GM18951 (cell line): ENCODE measurements around the gene ELK4.

Source experiments
- POLR2A ChIP-seq: IDR thresholded peaks from 4 replicates; pipeline ENCODE4 v1.6.1; 2011; ENCODE audit warnings: mild to moderate bottlenecking; ENCODE audit not compliant: insufficient read length, insufficient read depth; ENCODE audit errors: extremely low read depth
- in situ Hi-C: fragments of 300-500 bp; cut with MboI; formaldehyde crosslinking; loops from one replicate; pipeline ENCODE4 v1.12.0; 2022; ENCODE audit warnings: low sequenced_read_pairs, mixed read lengths, inconsistent platforms; ENCODE audit not compliant: unreplicated experiment

Gene ELK4

DNA sequence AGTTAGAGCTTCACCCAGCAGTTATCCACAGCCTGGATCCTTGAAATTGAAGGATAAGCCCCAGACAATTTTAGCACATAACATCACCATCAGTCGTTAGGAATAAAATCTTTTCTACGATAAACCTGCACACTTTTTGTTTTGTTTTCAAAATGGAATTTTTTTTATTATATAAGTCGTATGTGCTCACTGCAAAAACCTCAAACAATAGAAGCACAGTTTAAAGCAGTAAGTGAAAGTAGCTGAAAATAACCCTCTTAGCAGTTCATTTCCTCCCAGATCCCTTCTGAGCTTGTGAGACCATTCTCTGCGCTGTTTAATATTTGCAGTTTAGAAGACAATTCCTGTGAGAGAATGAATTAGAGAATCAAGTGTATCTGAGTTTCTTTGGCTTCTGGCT, 38.3 kb downstream of the ELK4 start:
- in situ Hi-C loops, result loop anchor here (10.0 kb wide), 1 partner anchor 121 kb away; no protein-coding TSS in a partner anchor
- TF ChIP-seq POLR2A, result no peak

DNA sequence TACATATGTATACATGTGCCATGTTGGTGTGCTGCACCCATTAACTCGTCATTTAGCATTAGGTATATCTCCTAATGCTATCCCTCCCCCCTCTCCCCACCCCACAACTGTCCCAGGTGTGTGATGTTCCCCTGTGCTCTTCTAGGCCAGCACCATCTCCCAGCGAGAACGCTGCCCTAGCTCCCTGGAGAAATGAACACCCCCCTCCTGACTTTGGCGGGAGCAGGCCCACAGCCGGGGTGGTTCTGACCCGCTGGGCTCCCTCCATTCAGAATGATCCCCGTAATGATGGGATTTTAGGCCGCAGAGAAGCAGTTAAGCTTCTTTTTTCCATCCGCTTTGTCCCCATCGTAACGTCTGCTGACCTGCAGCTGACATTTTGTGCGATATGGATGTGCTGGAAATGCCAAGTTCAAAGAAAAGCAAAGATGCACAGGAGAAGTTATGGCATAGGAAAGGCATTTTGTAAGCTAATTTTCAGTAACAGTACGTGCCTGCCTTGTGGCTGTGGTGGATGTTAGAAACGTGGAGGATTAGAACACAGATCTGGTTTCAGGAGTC, 39.3 kb downstream of the ELK4 start:
- in situ Hi-C loops, result loop anchor here (10.0 kb wide), 1 partner anchor 122 kb away; no protein-coding TSS in a partner anchor
- TF ChIP-seq POLR2A, result no peak

- in situ Hi-C loops, result loop anchor here (10.0 kb wide), 1 partner anchor 123 kb away; no protein-coding TSS in a partner anchor
- no peak for TF ChIP-seq POLR2A
Measured at GRCh38 chr1:205591522-205592351, 40.1 kb downstream of the ELK4 start.

- in situ Hi-C loops, result loop anchor here (10.0 kb wide), 1 partner anchor 124 kb away; no protein-coding TSS in a partner anchor
- TF ChIP-seq POLR2A, result no peak
Measured at GRCh38 chr1:205590777-205591513, 40.9 kb downstream of the ELK4 start.

DNA sequence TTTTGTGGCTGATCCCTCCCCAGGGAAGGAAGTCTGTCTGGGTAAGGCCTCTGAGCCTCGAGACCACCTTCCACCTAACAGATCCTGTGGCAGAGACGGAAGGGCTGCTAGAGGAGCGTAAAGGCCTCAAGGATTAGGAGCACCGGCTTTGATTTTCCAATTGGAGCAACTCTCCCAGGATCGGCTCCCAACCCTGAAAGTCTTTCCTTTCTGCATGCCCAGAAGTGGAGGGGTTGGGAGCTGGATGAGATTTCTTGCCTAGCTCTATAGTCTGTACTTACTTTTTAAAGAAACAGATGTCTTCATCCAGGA, 41.4 kb downstream of the ELK4 start:
- no peak for TF ChIP-seq POLR2A
- in situ Hi-C loops, result loop anchor here (10.0 kb wide), 1 partner anchor 124 kb away; no protein-coding TSS in a partner anchor

- in situ Hi-C loops, result loop anchor here (5.0 to 10.0 kb wide), 2 partner anchors 67 to 125 kb away; no protein-coding TSS in a partner anchor
Measured at GRCh38 chr1:205589618-205590456, 42.0 kb downstream of the ELK4 start.

DNA sequence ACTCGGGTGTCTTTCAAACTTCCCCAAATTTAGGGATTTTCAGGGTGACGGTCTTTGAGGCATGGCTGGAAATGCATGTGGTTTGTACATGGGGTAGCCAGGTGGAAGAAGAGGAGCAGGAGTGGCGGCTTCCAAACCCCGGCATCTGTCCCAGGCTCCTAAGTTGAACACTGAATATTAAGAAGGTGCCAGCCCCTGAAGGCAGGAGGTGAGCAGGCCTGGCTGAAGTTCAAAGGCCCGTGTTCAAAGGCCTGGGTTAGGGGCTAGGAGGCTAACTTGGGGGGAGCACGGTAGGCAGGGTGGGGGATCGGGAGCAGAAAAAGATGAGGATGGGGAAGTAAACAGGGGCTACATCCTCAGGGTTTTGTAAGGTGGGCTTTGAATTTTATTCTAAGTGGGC, 42.8 kb downstream of the ELK4 start:
- in situ Hi-C loops, result loop anchor here (5.0 kb wide), 1 partner anchor 68 kb away; no protein-coding TSS in a partner anchor
- no peak for TF ChIP-seq POLR2A

More at GRCh38 chr1:205589618-205590456, 42.0 kb downstream of the ELK4 start:
- TF ChIP-seq POLR2A, result no peak

DNA sequence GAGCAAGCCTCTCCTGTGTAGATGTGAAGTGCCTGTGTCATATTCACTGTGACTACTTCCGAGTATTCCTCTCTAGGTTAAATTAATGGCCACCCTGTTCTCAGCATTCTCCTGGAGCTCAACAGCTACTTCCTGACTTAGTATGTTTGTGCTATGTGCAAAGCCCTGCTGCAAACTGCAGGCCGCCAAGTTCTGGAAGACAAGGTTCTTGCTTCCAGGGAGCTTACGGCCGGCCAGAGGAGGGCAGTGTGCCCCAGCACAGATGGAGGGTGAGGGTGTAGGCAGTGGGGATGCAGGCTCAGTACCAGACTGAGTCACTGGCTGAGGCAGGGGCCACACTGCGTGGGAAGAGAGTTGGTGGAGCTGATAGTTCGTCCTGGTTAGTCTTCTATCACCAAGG, 43.2 kb downstream of the ELK4 start:
- no peak for TF ChIP-seq POLR2A
- in situ Hi-C loops, result loop anchor here (5.0 kb wide), 1 partner anchor 69 kb away; no protein-coding TSS in a partner anchor

DNA sequence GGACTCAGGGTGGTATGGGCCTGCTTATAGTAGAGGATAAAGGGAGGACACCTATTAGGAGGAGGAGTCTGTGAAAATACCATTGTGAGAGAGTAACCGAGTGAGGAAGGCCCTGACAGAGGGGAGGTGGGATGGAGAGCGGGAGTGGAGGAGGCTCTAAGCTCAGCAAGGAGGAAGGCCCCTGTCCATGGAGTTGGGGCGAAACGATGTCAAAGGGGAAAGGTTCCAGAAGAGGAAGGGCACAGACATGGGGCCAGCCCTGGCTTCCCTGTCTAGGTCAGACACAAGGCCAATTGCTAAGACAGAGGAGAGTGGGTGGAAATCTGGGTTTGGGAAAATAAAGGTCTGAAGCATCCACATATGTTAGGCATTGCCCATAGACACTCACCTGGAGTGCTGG, 44.2 kb downstream of the ELK4 start:
- in situ Hi-C loops, result loop anchor here (5.0 kb wide), 1 partner anchor 70 kb away; no protein-coding TSS in a partner anchor
- no peak for TF ChIP-seq POLR2A

DNA sequence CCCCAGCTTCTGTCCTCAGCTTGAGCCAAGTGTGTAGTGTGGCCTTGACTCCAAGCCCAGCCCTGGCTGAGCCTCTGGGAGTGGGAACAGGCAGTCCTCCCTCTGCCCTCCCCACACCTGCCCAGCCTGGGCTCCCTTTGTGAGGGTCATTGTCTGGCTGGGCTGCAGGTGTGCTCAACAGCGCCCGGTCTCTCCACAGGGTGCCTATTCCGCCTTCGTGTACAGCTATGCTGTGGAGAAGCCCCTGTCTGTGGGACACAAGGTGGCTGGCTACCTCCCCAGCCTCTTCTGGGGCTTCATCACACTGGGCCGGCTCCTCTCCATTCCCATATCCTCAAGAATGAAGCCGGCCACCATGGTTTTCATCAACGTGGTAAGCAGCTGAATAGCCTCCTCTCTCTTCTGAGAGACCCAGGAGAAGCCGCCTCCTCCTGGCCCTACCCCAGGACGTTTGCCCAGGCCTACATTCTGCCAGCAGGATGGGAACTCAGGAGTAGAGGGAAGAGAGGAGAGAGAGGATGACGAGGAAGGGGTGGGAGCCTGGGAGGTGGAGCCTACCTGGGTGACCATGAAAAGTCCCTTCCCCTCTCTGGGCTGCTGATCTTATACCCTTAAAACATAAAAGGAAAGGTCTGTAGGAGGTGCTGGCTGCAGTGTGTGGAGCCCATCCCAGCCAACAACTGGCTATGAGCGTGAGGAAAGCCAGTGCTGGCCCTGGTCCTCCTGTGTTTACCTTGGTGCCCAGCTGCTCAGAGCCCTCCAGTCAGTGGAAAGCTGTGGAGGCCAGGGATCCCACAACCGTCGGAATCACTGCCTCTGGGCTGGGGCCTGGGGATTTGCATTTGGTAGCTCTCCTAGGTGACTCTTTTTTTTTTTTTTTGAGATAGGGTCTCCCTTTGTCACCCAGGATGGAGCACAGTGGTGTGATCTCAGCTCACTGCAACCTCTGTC, 45.7 kb downstream of the ELK4 start:
- in situ Hi-C loops, result loop anchor here (5.0 kb wide), 1 partner anchor 71 kb away; no protein-coding TSS in a partner anchor
- TF ChIP-seq POLR2A, result no peak

DNA sequence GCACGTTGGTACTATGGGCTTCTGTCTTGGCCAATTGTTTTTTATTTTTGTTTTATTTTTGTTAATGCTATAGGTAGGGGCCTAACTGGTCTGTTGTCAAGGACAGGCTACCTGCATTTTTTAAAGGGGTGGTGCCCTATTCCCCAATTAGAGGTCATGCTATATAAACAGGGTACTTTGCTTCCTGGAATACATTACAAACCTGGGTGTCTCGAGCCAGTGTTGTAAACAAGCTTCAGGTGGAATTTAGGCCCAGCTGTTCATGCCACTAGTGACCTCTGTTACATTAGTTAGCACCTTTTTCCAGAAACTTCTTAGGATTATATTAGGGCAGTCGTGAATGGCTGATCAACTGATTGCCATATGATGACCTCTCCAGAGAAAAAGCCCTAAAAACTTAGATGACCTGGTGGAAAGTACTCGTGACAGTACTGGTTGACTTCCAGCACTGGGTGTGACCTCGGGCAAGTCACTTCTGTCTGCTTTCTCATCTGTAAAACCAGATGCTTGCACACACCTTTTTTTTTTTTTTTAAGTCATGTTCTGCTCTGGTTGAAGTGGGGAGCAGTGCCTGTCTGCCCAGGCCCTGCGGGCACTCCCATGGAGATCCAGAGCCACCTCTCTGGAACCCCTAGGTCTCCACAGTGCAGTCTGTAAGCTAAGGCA, 46.5 kb downstream of the ELK4 start:
- TF ChIP-seq POLR2A, result no peak
- in situ Hi-C loops, result loop anchor here (5.0 kb wide), 1 partner anchor 72 kb away; no protein-coding TSS in a partner anchor
